ENCODE measurements around the gene FBXL7. TPM values are rescaled to one million over a fixed set of nuclear protein-coding genes. Genes with fewer than 3 reads are reported as not detected.

The FBXL7 gene
- polyA plus RNA-seq, 1 donor from 2014 or later = 0.24 TPM

DNA sequence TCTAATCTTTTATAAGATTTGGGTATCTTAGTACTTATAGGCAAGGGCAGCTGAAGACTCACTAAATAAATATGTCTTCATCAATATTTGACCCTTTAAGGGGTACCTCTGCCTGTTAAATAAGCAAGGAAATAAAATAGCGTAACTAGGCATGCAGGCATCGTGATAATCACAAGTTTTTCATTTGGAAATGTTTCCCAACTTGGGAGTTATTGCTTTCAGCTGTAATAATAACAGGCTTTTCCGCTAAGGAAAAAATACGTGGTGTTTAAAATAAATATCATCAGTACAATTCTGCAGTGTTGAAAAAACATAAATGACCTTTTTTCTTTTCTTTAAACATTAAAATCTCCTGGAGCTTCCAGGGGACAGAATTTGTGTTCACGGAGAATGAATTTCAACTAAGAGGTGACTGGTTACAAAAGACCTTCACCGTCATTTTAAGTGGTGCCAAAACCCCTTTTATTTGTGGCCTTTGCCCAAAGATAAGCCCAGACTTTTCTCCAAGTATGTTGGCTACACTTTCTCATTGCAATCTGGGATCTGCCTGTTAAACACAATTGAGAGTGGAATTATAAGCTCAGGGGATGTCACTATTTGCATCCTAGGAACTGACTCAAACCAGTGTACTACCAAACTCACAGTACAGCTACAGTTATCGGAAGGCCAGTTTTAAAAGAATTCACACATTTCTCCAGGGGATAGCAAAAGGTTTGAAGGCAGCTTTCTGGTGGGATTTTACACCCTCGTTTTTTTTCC, 218.6 kb downstream of the FBXL7 start:
- Histone ChIP-seq H3K27ac (ENCODE audit: low read length) (no peak overlapping the region), H3K79me2 (replicated peaks; ENCODE audit: insufficient read depth, low read length) (peaks cover 11% of the 10 kb centered on the region), H3K4me2 (ENCODE audit: low read length) (no peak overlapping the region), H3K27me3 (ENCODE audit: insufficient read depth, low read depth, low read length) (no peaks in the 10 kb centered on the region), H3F3A (ENCODE audit: insufficient read depth, low read length, poor library complexity, severe bottlenecking) (no peaks in the 10 kb centered on the region), H2AFZ (ENCODE audit: low read depth, low read length) (no peak overlapping the region), H3K4me3 (ENCODE audit: low read length) (no peak overlapping the region), H3K9ac (ENCODE audit: low read length) (no peak overlapping the region), H3K9me2 (ENCODE audit: insufficient read depth, low read length) (no peaks in the 10 kb centered on the region), H3K36me3 (ENCODE audit: insufficient read depth, low read length) (no peaks in the 10 kb centered on the region), H3K9me3 (ENCODE audit: low read length) (no peaks in the 10 kb centered on the region), H4K20me1 (ENCODE audit: insufficient read depth) (no peaks in the 10 kb centered on the region)
- no peak for TF ChIP-seq REST (IDR thresholded peaks at IDR 0.05; ENCODE audit: borderline replicate concordance)
- TF ChIP-seq SMC3 (conservative IDR thresholded peaks at IDR 0.05; ENCODE audit: poor library complexity) = no peak

DNA sequence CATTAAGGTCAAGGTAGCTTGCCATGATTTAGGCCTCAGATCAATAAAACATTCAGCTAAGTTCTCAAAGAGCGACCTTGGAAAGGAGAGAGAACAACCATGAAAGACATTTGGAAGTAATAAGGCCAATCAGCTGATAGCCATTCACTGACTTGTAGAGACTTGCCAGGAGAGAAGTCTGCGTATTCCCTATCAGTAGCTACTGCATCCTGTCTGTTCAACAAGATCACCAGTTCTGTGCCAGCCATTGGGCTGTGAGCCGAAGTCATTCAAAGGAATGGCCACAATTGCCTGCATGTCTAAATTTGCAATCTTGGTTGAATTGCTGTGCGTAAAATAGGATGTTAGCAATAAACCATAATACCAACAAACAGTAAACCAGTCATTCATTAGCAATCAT, 219.8 kb downstream of the FBXL7 start:
- no peak overlapping the region for H3K9ac ChIP-seq (ENCODE audit: low read length)
- H3F3A ChIP-seq (ENCODE audit: insufficient read depth, low read length, poor library complexity, severe bottlenecking) = no peaks in the 10 kb centered on the region
- TF ChIP-seq REST (IDR thresholded peaks at IDR 0.05; ENCODE audit: borderline replicate concordance) (no peak), TAF1 (IDR thresholded peaks at IDR 0.05; ENCODE audit: low read depth) (no peak), CTCF (IDR thresholded peaks at IDR 0.05; ENCODE audit: poor library complexity, severe bottlenecking) (no peak), EZH2 (IDR thresholded peaks at IDR 0.05; ENCODE audit: borderline replicate concordance, insufficient read depth, low read length, poor library complexity, severe bottlenecking) (no peak)
- no peak overlapping the region for H3K27ac ChIP-seq (ENCODE audit: low read length)
- H3K4me2 ChIP-seq (ENCODE audit: low read length) = no peak overlapping the region
- no peaks in the 10 kb centered on the region for H3K9me2 ChIP-seq (ENCODE audit: insufficient read depth, low read length)
- H3K4me3 ChIP-seq (ENCODE audit: low read length) = no peak overlapping the region
- no peaks in the 10 kb centered on the region for H4K20me1 ChIP-seq (ENCODE audit: insufficient read depth)
- H3K79me2 ChIP-seq (replicated peaks; ENCODE audit: insufficient read depth, low read length) = peaks cover 11% of the 10 kb centered on the region
- H3K9me3 ChIP-seq (ENCODE audit: low read length) = no peaks in the 10 kb centered on the region
- H3K36me3 ChIP-seq (ENCODE audit: insufficient read depth, low read length) = no peaks in the 10 kb centered on the region
- no peak overlapping the region for H2AFZ ChIP-seq (ENCODE audit: low read depth, low read length)
- no peaks in the 10 kb centered on the region for H3K27me3 ChIP-seq (ENCODE audit: insufficient read depth, low read depth, low read length)
